Nephron progenitor cell (in vitro differentiated cells): ENCODE measurements around the gene CTSL.
"Not testable (repeated sequence)": the region's sequence is repeated elsewhere in the genome, so short reads cannot be mapped to it uniquely, and the experiment has no call there.

Experiments used
- DNase-seq: peaks from one replicate; pipeline ENCODE4 v3.0.0; 2021
- H3K27ac Mint-ChIP-seq: 2 replicates; pipeline ENCODE4 v1.8.0; 2021; ENCODE audit warnings: mild to moderate bottlenecking, moderate library complexity, mixed read lengths
- H3K27me3 Mint-ChIP-seq: 2 replicates; pipeline ENCODE4 v1.8.0; 2021; ENCODE audit warnings: mild to moderate bottlenecking, low read depth, mixed read lengths; ENCODE audit not compliant: poor library complexity
- H3K36me3 Mint-ChIP-seq: 2 replicates; pipeline ENCODE4 v1.8.0; 2021; ENCODE audit warnings: low read depth, mixed read lengths
- H3K4me1 Mint-ChIP-seq: 2 replicates; pipeline ENCODE4 v1.8.0; 2021; ENCODE audit warnings: mixed read lengths
- H3K4me3 Mint-ChIP-seq: 2 replicates; pipeline ENCODE4 v1.8.0; 2021; ENCODE audit warnings: mild to moderate bottlenecking, moderate library complexity, mixed read lengths
- H3K9me3 Mint-ChIP-seq: 2 replicates; pipeline ENCODE4 v1.8.0; 2021; ENCODE audit warnings: mild to moderate bottlenecking, moderate library complexity, mixed read lengths
- TF ChIP-seq, protein P1 (sequence below): fragments of 200-600 bp; sonication (generic); IDR thresholded peaks from 2 replicates; pipeline ENCODE4 v1.5.0; 2021; ENCODE audit warnings: antibody characterized with exemption

The CTSL gene

DNA sequence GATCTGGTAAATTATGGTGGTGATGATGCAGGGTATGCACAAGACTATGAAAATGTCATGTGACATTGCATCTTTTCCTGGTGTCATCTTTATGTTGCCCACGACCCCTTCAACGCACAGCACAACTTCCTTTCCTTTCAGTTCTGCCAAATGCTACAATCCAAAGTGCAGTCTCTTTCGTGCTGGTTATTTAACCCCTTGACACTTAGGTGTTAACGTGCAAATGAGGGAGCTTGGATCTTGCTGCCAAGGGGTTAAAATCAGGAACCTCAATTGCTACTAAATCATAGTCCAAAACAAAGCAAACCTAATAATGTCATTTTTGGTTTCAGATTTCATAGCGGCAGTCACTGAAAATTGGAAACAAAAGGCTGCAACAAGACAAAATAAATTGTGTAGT lies 16.0 kb downstream of the CTSL start:
- Mint-ChIP-seq H3K27ac (no peak overlapping the region), H3K4me3 (no peak overlapping the region), H3K9me3 (peaks cover 30% of the 10 kb centered on the region), H3K4me1 (peaks cover 16% of the 10 kb centered on the region), H3K36me3 (peaks cover 4% of the 10 kb centered on the region), H3K27me3 (no peaks in the 10 kb centered on the region)
- DNase-seq, result no peak
- TF ChIP-seq, protein P1, sequence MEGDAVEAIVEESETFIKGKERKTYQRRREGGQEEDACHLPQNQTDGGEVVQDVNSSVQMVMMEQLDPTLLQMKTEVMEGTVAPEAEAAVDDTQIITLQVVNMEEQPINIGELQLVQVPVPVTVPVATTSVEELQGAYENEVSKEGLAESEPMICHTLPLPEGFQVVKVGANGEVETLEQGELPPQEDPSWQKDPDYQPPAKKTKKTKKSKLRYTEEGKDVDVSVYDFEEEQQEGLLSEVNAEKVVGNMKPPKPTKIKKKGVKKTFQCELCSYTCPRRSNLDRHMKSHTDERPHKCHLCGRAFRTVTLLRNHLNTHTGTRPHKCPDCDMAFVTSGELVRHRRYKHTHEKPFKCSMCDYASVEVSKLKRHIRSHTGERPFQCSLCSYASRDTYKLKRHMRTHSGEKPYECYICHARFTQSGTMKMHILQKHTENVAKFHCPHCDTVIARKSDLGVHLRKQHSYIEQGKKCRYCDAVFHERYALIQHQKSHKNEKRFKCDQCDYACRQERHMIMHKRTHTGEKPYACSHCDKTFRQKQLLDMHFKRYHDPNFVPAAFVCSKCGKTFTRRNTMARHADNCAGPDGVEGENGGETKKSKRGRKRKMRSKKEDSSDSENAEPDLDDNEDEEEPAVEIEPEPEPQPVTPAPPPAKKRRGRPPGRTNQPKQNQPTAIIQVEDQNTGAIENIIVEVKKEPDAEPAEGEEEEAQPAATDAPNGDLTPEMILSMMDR, result no peak

DNA sequence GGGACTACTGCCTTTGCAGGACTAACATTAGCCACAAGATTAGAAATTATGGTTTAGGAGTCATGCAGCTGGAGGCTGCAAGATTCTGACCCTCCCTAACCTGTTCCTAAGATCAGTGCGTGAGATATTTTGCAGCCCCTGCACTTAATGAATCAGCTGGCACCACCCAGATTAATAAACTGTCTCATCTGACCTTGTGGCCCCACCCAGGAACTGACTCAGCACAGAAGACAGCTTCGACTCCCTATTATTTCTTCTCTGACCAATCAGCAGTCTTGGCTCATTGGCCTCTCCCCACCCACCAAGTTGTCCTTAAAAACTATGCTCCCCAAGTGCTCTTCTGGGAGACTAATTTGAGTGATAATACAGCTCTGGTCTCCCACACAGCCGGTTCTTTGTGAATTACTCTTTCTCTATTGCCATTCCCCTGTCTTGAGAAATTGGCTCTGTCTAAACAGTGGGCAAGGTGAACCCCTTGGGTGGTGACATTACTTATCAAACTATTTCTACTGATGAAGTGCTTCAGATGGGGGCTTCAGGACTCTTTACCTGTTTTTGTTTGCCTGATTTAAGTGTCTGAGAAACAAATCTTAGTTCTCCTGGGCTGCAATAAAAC lies 17.0 kb downstream of the CTSL start:
- peaks cover 27% of the 10 kb centered on the region for H3K4me1 Mint-ChIP-seq
- no peaks in the 10 kb centered on the region for H3K27me3 Mint-ChIP-seq
- peaks cover 30% of the 10 kb centered on the region for H3K9me3 Mint-ChIP-seq
- DNase-seq, result no peak
- TF ChIP-seq, protein P1, result no peak
- no peak overlapping the region for H3K4me3 Mint-ChIP-seq
- peaks cover 4% of the 10 kb centered on the region for H3K36me3 Mint-ChIP-seq
- H3K27ac Mint-ChIP-seq, result no peak overlapping the region

DNA sequence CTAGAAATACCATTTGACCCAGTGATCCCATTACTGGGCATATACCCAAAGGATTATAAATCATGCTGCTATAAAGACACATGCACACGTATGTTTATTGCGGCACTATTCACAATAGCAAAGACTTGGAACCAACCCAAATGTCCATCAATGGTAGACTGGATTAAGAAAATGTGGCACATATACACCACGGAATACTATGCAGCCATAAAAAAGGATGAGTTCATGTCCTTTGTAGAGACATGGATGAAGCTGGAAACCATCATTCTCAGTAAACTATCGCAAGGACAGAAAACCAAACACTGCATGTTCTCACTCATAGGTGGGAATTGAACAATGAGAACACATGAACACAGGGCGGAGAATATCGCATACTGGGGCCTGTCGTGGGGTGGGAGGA lies 18.3 kb downstream of the CTSL start:
- not testable (repeated sequence) for H3K27me3 Mint-ChIP-seq, H3K36me3 Mint-ChIP-seq, DNase-seq, H3K4me3 Mint-ChIP-seq, H3K27ac Mint-ChIP-seq
- peaks cover 40% of the 10 kb centered on the region for H3K4me1 Mint-ChIP-seq
- H3K9me3 Mint-ChIP-seq, result peaks cover 23% of the 10 kb centered on the region

DNA sequence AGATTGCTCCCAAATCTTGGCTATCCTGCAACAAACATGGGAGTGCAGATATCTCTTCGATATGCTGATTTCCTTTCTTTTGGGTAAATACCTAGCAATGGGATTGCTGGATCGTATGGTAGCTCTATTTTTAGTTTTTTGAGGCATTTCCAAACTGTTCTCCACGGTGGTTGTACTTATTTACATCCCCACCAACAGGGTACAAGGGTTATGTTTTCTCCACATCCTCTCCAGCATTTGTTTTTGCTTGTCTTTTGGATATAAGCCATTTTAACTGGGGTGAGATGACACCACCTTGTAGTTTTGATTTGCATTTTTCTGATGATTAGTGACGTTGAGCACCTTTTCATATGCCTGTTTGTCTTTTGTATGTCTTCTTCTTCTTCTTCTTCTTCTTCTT lies 20.3 kb downstream of the CTSL start:
- no peaks in the 10 kb centered on the region for H3K27me3 Mint-ChIP-seq
- peaks cover 13% of the 10 kb centered on the region for H3K9me3 Mint-ChIP-seq
- H3K4me1 Mint-ChIP-seq, result peaks cover 36% of the 10 kb centered on the region
- no peak overlapping the region for H3K27ac Mint-ChIP-seq
- TF ChIP-seq, protein P1, result no peak
- DNase-seq, result no peak
- no peak overlapping the region for H3K4me3 Mint-ChIP-seq
- H3K36me3 Mint-ChIP-seq, result peaks cover 4% of the 10 kb centered on the region

DNA sequence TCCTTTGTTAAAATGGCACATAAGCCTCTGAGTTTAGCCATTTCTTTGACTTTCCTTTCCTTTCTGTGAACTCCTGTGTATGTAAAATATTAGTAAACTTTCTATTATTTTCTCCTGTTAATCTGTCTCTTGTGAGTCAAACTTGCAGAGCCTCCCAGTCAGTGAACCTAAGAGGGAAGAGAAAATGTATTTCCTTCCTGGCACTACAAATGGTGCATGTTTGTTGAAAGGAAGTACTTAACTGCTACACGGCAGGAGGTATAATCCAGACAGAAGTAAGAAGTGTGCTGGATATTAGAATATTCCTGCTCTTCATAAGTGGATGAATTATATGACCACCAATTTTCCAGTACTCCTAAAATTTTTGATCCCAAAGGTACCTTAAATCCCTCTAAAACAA lies 23.0 kb downstream of the CTSL start:
- no peak for DNase-seq
- Mint-ChIP-seq H3K27ac (no peak overlapping the region), H3K4me3 (no peak overlapping the region), H3K27me3 (no peaks in the 10 kb centered on the region), H3K4me1 (peaks cover 31% of the 10 kb centered on the region), H3K9me3 (peaks cover 7% of the 10 kb centered on the region), H3K36me3 (no peaks in the 10 kb centered on the region)
- TF ChIP-seq, protein P1, result no peak

DNA sequence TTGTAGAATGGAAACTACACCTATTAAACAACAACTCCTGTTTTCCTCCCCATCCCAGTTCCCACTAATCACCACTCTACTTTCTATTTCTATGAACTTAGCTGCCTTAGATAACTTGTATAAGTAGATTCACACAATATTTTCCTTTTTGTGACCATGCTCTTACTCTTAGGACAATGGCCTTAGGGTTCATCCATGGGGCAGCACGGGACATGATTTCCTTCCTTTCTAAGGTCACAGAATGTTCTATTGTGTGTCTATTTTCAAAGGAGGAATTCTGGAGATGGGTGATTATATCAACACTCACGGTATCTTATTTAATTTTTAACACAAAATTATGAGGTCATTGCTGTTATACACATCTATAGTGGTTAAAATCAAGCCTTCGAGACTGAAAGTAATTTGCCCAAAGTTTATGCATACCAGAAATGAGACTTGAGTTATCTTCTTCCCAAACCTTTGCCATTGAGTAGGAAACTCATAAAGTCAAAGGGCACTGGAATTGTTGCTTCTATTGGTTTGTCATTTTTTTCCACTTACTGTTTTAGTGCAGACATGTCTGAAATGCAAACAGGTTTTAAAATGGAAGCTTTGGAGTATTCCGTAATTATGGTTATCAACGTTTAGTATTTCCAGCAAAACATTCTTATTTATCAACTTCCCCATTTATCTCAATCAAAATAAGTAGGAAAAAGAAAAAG lies 23.6 kb downstream of the CTSL start:
- no peaks in the 10 kb centered on the region for H3K27me3 Mint-ChIP-seq
- DNase-seq, result no peak
- no peak overlapping the region for H3K27ac Mint-ChIP-seq
- no peak overlapping the region for H3K4me3 Mint-ChIP-seq
- H3K36me3 Mint-ChIP-seq, result no peaks in the 10 kb centered on the region
- TF ChIP-seq, protein P1, result no peak
- peaks cover 7% of the 10 kb centered on the region for H3K9me3 Mint-ChIP-seq
- H3K4me1 Mint-ChIP-seq, result peaks cover 31% of the 10 kb centered on the region
